ENCODE measurements around the gene MAD2L1BP. TPM values are rescaled to one million over a fixed set of nuclear protein-coding genes. Genes with fewer than 3 reads are reported as not detected.

The MAD2L1BP gene
- total RNA-seq, 4 donors from 2014 or later, result 16.3 to 36.9 (median 21.5) TPM

GRCh38 chr6:43624786-43625288 is 10.8 kb upstream of the MAD2L1BP start:
- Histone ChIP-seq H3K27ac (no peak overlapping the region), H3K4me1 (peaks cover 0 to 26% (median 7%) of the 10 kb centered on the region in 4 donors), H3K36me3 (peaks cover 0 to 65% (median 17%) of the 10 kb centered on the region in 3 donors), H3K27me3 (no peaks in the 10 kb centered on the region), H3K4me3 (no peak overlapping the region), H3K9me3 (no peaks in the 10 kb centered on the region)
- no peak for DNase-seq (ENCODE audit: low spot score in 2 of 2)
- TF ChIP-seq POLR2A (IDR thresholded peaks at IDR 0.05) (no peak), CTCF (IDR thresholded peaks at IDR 0.05) (no peak), EP300 (IDR thresholded peaks at IDR 0.05) (no peak)
- 85 to 90% methylated on average over 7 of the region's 7 CpGs for WGBS, 2 donors

- no peaks in the 10 kb centered on the region for H3K9me3 ChIP-seq
- H3K27ac ChIP-seq, result no peak overlapping the region
- peaks cover 0 to 31% (median 9%) of the 10 kb centered on the region in 4 donors for H3K4me1 ChIP-seq
- no peaks in the 10 kb centered on the region for H3K27me3 ChIP-seq
- WGBS, 2 donors, result 94% methylated on average over 15 to 16 of the region's 16 CpGs
- H3K36me3 ChIP-seq, result peaks cover 0 to 59% (median 17%) of the 10 kb centered on the region in 3 donors
- no peak for DNase-seq (ENCODE audit: low spot score in 2 of 2)
- TF ChIP-seq EP300 (IDR thresholded peaks at IDR 0.05) (no peak), CTCF (IDR thresholded peaks at IDR 0.05) (no peak), POLR2A (IDR thresholded peaks at IDR 0.05) (no peak)
- no peak overlapping the region for H3K4me3 ChIP-seq
Measured at GRCh38 chr6:43625393-43625992, 10.1 kb upstream of the MAD2L1BP start.

- Histone ChIP-seq H3K36me3 (peaks cover 0 to 41% (median 11%) of the 10 kb centered on the region in 3 donors), H3K27ac (peak overlapping the region; percentile 21 to 97 (median 96)), H3K27me3 (no peaks in the 10 kb centered on the region), H3K4me3 (no peak overlapping the region), H3K9me3 (no peaks in the 10 kb centered on the region), H3K4me1 (peaks cover 0 to 36% (median 9%) of the 10 kb centered on the region in 4 donors)
- DNase-seq (ENCODE audit: low spot score in 2 of 2), result peak; percentile 60 to 85
- WGBS, 2 donors, result 52 to 55% methylated on average over 5 of the region's 5 CpGs
- TF ChIP-seq EP300 (IDR thresholded peaks at IDR 0.05), result peak in 1 of 2 donors; percentile 57
- no peak for TF ChIP-seq CTCF (IDR thresholded peaks at IDR 0.05)
- no peak for TF ChIP-seq POLR2A (IDR thresholded peaks at IDR 0.05)
Measured at GRCh38 chr6:43627008-43627825, 8.4 kb upstream of the MAD2L1BP start.

GRCh38 chr6:43628393-43629103 is 7.1 kb upstream of the MAD2L1BP start:
- H3K36me3 ChIP-seq, result peaks cover 0 to 28% (median 10%) of the 10 kb centered on the region in 3 donors
- peaks cover 0 to 36% (median 9%) of the 10 kb centered on the region in 4 donors for H3K4me1 ChIP-seq
- TF ChIP-seq CTCF (IDR thresholded peaks at IDR 0.05), result no peak
- TF ChIP-seq EP300 (IDR thresholded peaks at IDR 0.05), result no peak
- no peak for TF ChIP-seq POLR2A (IDR thresholded peaks at IDR 0.05)
- no peaks in the 10 kb centered on the region for H3K27me3 ChIP-seq
- 1 to 3% methylated on average over 25 of the region's 25 CpGs for WGBS, 2 donors
- no peaks in the 10 kb centered on the region for H3K9me3 ChIP-seq
- peak overlapping the region; percentile 92 to 97 (median 96) for H3K27ac ChIP-seq
- H3K4me3 ChIP-seq, result peak overlapping the region; percentile 58 to 85 (median 78)
- peak in 1 of 2 donors; percentile 44 for DNase-seq (ENCODE audit: low spot score in 2 of 2)
